Left lung (tissue), 10 donors: Measurements from ENCODE around the gene ARMH3. TPM values are rescaled to one million over a fixed set of nuclear protein-coding genes. Genes with fewer than 3 reads are reported as not detected.
A peak's percentile ranks its signal among the peaks of the same experiment; 100 is the strongest.

ENCODE experiments used
- ATAC-seq: fragments of 200-7000 bp; cut with Tn5 transposase; one replicate; pipeline ENCODE4 v1.9.1; 2020; ENCODE audit warnings: moderate library complexity
- DNase-seq, 4 donors: peaks; one replicate each; pipeline ENCODE4 v3.0.0-alpha.2; 2013 to 2020
- H3K27ac ChIP-seq, 2 donors: fragments of 200-600 bp; sonication (generic) in 1 of 2; one replicate each; pipeline versions ENCODE4 v1.5.0 to v1.8.0; 2020 to 2021
- H3K27me3 ChIP-seq, 2 donors: fragments of 200-600 bp; sonication (generic) in 1 of 2; one replicate each; pipeline versions ENCODE4 v1.5.0 to v1.8.0; 2020 to 2021
- H3K36me3 ChIP-seq, 2 donors: fragments of 200-600 bp; sonication (generic) in 1 of 2; one replicate each; pipeline versions ENCODE4 v1.5.0 to v1.8.0; 2020 to 2021
- H3K4me1 ChIP-seq, 2 donors: fragments of 200-600 bp; one replicate each; pipeline ENCODE4 v1.8.0; 2021
- H3K4me3 ChIP-seq, 2 donors: fragments of 200-600 bp; sonication (generic) in 1 of 2; one replicate each; pipeline versions ENCODE4 v1.5.0 to v1.8.0; 2020 to 2021; ENCODE audit warnings: mild to moderate bottlenecking in 1 of 2
- H3K9me3 ChIP-seq, 2 donors: fragments of 200-600 bp; sonication (generic) in 1 of 2; one replicate each; pipeline versions ENCODE4 v1.5.0 to v1.8.0; 2020 to 2021
- intact Hi-C, 2 donors: fragments of 100-400 bp; cut with DNase I; formaldehyde crosslinking; loops; one replicate each; pipeline versions ENCODE4 v1.11.2 to v1.14.2; 2022
- polyA plus RNA-seq, 6 donors: library from polyadenylated mRNA; unstranded; fragments of 120-200 nt; gene quantifications; one replicate each; pipeline ENCODE4 v1.2.1, GENCODE V29; 2013; ENCODE audit not compliant: insufficient read length in 6 of 6
- total RNA-seq, 2 donors: library from RNA; stranded (reverse); fragmentation: NEBNext Ultra II Directional; extraction: Animal tissue kit (Norgen Biotek cat#: 25700); gene quantifications; one replicate each; pipeline ENCODE4 v1.2.1, GENCODE V29; 2021
- TF ChIP-seq, protein P1 (sequence below), 2 donors: fragments of 200-600 bp; sonication (generic) in 1 of 2; IDR thresholded peaks; one replicate each; pipeline versions ENCODE4 v1.5.0 to v1.8.0; 2021; ENCODE audit warnings: antibody characterized with exemption in 2 of 2
- donor health status: DM: no; HTN: yes; CAD: no.
- donor health status: DM: no; HTN: no; CAD: no.

ARMH3 gene
- total and polyA plus RNA-seq, 8 donors: 19.4 to 26.2 (median 23.4) TPM

GRCh38 chr10:102069071-102069470 lies 13.1 kb upstream of the ARMH3 start:
- DNase-seq (no peak), ATAC-seq (no peak)
- no peak overlapping the region for H3K4me3 ChIP-seq
- TF ChIP-seq, protein P1, sequence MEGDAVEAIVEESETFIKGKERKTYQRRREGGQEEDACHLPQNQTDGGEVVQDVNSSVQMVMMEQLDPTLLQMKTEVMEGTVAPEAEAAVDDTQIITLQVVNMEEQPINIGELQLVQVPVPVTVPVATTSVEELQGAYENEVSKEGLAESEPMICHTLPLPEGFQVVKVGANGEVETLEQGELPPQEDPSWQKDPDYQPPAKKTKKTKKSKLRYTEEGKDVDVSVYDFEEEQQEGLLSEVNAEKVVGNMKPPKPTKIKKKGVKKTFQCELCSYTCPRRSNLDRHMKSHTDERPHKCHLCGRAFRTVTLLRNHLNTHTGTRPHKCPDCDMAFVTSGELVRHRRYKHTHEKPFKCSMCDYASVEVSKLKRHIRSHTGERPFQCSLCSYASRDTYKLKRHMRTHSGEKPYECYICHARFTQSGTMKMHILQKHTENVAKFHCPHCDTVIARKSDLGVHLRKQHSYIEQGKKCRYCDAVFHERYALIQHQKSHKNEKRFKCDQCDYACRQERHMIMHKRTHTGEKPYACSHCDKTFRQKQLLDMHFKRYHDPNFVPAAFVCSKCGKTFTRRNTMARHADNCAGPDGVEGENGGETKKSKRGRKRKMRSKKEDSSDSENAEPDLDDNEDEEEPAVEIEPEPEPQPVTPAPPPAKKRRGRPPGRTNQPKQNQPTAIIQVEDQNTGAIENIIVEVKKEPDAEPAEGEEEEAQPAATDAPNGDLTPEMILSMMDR (IDR thresholded peaks at IDR 0.05): no peak
- peaks cover 20 to 51% of the 10 kb centered on the region in 2 donors for H3K4me1 ChIP-seq
- intact Hi-C loops: no loop called here
- H3K36me3 ChIP-seq: peaks cover 0 to 21% of the 10 kb centered on the region in 2 donors
- no peaks in the 10 kb centered on the region for H3K27me3 ChIP-seq
- no peaks in the 10 kb centered on the region for H3K9me3 ChIP-seq
- peak overlapping the region in 1 of 2 donors; percentile 62 for H3K27ac ChIP-seq

DNA sequence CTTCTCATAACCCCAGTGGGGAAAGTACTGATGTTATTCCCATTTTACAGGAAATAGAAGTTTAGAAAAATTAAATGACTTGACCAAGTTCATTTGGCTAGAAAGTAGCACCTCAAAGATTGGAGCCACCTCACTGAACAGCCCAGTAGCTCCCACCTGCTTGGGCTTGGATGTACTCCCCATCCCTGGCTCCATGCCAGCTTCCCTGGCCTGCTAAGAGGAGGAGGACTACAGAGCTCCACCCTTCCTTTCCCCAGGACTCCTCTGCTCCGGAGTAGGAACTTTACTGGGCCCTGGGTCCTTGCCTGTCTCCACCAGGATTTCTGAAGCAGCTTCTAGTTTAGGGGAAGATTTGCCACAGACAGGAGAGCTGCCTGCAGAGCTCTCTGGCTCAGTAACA lies 12.2 kb upstream of the ARMH3 start:
- H3K9me3 ChIP-seq: no peaks in the 10 kb centered on the region
- no peak overlapping the region for H3K4me3 ChIP-seq
- H3K36me3 ChIP-seq: peaks cover 0 to 21% of the 10 kb centered on the region in 2 donors
- ATAC-seq: no peak
- TF ChIP-seq, protein P1 (IDR thresholded peaks at IDR 0.05): no peak
- H3K27me3 ChIP-seq: no peaks in the 10 kb centered on the region
- DNase-seq: no peak
- no peak overlapping the region for H3K27ac ChIP-seq
- H3K4me1 ChIP-seq: peaks cover 20 to 51% of the 10 kb centered on the region in 2 donors
- intact Hi-C loops: no loop called here

DNA sequence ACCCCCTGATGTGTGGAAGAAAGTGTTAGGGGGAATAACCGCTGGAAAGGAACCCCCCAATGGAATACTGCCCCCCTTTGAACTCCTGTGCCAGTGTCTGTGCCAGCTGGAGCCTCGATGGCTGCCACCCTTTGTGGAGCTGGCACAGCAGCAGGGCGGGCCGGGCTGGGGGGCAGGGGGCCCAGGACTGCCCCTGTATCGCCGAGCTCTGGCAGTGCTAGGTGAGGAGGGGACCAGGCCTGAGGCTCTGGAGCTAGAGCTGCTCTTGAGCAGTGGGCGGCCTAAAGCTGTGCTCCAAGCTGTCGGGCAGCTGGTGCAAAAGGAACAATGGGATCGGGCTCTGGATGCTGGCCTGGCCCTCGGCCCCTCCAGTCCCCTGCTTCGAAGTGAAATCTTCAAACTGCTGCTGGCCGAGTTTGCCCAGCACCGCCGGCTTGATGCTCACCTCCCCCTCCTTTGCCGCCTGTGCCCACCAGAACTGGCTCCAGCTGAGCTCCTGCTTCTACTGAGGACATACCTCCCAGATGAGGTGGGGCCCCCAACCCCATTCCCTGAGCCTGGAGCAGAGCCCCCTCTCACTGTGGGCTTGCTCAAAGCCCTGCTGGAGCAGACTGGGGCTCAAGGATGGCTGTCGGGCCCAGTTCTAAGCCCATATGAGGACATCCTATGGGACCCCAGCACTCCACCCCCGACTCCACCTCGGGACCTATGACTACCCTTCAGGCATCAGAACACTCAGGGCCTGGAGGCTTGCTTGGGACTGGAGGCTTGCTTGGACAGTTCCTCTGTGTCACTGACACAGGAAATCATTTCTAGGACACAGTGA lies 11.3 kb upstream of the ARMH3 start:
- DNase-seq (no peak), ATAC-seq (no peak)
- H3K27ac ChIP-seq: no peak overlapping the region
- H3K36me3 ChIP-seq: peaks cover 0 to 21% of the 10 kb centered on the region in 2 donors
- no peaks in the 10 kb centered on the region for H3K27me3 ChIP-seq
- peak overlapping the region in 1 of 2 donors; percentile 84 for H3K4me3 ChIP-seq
- no peaks in the 10 kb centered on the region for H3K9me3 ChIP-seq
- intact Hi-C loops: no loop called here
- H3K4me1 ChIP-seq: peaks cover 20 to 47% of the 10 kb centered on the region in 2 donors
- TF ChIP-seq, protein P1 (IDR thresholded peaks at IDR 0.05): no peak

DNA sequence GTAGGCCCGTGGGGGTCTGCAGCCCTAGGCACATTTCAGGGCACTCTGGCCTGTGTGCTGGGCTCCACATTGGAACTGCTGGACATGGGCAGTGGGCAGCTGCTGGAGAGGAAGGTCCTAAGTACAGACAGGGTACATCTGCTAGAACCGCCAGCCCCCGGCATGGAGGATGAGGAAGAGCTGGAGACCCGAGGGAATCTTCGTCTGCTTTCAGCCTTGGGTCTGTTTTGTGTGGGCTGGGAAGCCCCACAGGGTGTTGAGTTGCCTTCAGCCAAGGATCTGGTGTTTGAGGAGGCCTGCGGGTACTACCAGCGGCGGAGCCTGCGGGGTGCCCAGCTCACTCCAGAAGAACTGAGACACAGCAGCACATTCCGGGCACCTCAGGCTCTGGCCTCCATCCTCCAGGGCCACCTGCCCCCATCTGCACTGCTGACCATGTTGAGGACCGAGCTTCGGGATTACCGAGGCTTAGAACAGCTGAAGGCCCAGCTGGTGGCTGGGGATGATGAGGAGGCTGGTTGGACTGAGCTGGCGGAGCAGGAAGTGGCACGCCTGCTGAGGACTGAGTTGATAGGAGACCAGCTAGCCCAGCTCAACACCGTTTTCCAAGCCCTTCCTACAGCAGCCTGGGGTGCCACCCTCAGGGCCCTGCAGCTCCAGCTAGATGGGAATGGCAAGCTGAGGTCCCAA lies 10.6 kb upstream of the ARMH3 start:
- H3K9me3 ChIP-seq: no peaks in the 10 kb centered on the region
- H3K27me3 ChIP-seq: no peaks in the 10 kb centered on the region
- H3K4me1 ChIP-seq: peaks cover 20 to 47% of the 10 kb centered on the region in 2 donors
- intact Hi-C loops: no loop called here
- no peak for ATAC-seq
- peak overlapping the region; percentile 84 to 99 for H3K4me3 ChIP-seq
- H3K27ac ChIP-seq: peak overlapping the region in 1 of 2 donors; percentile 94
- DNase-seq: no peak
- TF ChIP-seq, protein P1 (IDR thresholded peaks at IDR 0.05): no peak
- H3K36me3 ChIP-seq: peaks cover 0 to 21% of the 10 kb centered on the region in 2 donors
